Astrocyte of the hippocampus (primary cell): ENCODE results near the gene SORT1.

Source experiments
- DNase-seq: peaks from one replicate; pipeline ENCODE4 v3.0.0; 2011; ENCODE audit warnings: low read depth, low spot score

The SORT1 gene

DNA sequence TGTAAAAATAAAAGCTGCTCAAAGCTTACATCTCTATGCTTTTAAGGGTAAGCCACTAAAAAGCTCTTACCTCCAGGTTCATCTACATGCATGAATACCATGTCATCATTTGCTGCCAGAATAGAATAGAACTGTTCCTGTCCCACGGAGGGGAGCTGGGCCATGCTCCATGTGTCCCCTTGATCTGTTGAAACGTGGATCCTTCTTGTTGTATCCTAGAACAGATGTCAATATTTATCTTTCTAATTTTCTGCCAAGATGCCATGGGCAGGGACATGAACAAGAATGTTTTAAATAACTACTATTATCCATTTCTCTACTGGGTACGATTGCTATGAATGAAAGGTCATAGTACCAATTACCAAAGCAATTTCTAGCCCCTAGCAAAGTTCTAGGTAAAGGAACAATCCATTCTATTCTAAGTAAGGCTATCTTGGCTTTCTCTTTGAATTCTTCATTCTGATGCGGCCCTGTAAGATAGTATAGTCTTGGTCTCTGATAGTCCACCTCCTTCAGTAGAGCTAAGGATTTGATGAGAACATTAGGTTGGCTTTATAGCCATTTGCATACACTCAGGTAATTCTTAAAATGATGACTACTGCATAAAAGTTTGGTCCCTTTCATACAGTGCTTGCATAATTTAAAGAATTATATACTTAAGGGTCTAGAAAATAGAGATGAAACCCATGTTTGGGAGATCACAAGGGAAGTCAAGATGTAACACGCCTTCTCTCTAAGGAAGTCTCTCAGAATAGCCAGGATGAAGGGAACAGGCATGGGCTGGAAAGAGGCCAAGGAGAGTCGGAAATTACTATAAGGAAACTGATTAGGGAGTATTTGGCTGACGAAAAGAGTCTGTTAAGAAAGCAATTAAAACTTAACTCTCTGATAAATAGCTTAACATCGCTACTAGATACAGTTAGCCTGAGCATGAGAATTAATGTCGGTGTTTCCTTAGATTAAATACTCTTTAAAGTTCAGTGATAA is 55.5 kb downstream of the SORT1 start:
- DNase-seq, result no peak

DNA sequence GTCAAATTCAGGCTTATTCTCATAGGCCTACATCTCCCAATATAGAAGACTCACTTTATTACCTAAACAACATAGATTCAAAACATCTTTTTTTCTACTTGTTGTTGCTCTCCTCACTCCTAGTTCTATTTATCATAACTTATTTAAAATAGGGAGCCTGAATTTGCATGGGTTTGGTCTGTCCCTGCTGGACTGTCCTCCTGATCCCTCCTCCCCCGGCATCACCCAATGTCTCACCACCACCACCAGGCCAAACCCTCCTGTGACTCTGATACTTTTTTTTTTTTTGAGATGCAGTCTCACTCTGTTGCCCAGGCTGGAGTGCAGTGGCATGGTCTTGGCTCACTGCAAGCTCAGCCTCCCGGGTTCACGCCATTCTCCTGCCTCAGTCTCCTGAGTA is 59.1 kb downstream of the SORT1 start:
- no peak for DNase-seq

DNA sequence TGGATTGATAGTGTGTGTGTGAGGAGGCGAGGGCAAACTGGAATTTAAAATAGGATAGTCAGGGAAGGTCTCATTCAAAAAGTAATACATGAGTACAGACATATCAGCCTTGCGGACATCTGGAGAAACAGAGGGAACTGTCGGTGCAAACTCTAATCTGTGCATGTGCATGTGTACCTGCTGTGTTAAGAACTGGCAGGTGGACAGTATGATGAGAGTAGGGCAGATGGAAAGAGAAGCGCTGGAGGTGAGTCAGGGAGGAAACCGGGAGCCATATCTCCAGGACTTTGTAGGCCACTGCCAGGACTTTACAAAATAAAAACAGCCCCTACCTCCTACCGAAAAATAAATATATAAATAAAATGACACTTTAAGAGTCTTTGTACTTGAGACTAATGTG is 59.6 kb downstream of the SORT1 start:
- no peak for DNase-seq

DNA sequence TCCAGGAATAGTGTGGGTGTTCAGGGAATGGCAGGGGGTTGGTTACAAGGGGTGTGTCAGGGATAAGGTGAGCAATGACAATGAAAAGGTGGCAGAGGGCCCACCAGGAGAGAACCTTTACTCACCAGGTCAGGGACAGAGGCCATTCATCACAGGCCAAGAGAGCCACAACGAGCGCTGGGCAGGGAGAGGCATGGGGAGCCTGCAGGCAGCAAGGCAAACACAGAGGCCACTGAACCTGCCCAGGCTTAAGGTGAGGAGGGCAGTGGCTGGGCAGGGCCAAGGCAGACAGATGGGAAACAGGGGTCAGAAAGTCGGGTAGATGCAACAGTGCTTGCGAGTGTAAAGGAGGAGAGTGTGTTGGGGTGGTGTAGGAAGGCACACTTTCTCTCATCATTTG is 62.6 kb downstream of the SORT1 start:
- no peak for DNase-seq

DNA sequence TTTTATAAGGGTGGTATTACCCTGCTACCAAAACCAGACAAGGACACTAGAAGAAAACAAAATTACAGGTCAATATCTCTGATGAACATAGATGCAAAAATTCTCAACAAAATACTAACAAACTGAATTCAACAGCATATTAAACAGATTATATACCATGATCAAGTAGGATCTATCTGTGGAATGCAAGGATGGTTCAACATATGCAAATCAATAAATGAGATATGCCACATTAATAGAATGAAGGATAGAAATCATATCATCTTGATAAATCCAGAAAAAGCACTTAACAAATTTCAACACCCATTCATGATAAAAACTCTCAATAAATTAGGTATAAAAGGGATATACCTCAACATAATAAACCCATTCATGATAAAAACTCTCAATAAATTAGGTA is 66.6 kb downstream of the SORT1 start:
- DNase-seq, result no peak

DNA sequence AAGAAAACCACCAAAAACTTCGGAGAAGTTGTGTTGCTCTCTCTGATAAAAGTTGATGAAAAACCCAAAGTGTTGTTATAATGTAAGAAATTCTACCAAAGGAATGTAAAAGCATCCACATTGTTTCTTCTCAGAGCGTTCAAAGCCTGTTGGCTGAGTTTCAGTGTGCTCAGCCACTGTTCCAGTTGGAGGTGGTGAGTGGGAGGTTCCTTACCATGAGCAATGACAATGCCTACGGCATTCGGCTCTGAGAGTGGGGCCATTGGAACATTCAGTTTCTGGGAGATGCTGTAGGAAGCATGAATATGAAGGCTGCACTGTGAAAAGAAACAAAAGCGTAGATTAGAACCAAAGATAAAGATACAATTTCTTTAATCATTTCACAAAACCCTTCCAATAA is 70.4 kb downstream of the SORT1 start:
- peak; percentile 60 for DNase-seq

DNA sequence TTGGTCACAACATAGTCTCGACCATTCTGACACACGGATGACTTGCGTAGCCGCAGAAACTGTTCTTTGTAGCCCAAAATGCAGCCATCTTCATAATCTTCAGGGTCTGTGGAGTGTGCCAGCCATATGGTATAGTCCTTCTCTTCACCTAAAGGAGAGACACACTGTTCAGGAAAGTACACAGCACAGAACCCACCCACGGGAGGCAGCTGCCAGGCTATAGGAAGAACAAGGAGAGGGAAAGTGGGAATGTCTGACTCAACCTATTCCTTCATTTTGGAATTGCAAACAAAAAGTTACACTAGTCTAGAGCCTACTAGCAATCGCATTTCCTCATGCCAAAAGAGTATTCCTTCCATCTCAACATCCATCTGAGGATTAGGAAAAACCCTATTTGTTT is 74.7 kb downstream of the SORT1 start:
- no peak for DNase-seq

DNA sequence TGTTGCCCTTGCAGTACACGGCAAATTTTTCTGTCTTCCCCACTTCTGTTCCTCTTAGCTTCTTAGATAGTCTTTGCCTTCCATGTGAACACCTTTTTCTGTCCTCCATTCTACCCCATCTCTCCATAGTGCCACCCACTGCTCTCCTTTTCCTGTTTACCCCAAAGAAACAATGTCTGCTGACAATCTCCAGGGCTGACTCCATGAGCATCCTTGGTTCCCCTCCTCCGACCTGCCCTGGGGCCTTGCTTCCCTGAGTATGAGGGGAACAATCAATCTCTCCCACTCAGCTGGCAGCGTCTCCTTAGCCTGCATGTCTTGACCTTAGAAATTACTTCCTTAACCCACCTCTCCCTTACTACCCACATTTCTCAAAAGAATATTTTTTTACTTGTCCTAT is 78.6 kb downstream of the SORT1 start:
- no peak for DNase-seq

DNA sequence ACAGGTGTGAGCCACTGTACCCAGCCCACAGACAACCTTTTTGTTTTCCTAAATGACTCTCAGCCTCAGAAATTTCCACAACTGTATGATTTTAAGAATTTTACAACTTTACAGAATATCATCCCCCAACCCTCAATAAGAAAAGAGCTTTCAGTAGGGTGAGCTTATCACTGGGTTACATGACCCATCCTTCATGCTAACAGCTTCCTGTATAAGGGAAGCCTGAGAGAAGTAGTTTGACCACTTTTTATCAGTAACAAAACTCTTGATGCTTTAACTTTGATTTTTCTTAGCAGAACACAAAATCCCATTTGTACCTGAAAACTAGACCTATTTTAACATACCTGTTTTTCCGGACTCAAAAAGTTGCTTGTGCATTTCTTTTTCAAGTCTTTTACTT is 81.2 kb downstream of the SORT1 start:
- no peak for DNase-seq

DNA sequence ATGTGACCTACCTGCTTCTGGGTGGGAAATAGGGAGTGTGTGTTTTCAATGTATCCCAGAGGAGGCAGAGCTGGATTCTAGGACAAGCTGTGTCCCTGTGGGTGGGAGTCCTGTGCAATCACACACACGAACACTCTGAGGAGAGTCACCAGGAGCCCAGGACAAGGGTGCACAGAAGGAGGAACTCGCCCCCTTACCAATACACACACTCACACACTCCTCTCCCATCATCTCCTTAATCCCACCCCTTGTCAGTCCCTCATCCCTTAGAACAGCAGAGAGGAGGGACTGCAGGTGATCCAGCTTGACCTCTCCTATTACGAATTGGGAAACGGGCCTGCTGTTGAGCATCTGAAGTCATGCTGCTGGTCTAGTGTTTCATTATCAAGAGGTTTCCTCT is 82.4 kb downstream of the SORT1 start:
- no peak for DNase-seq

DNA sequence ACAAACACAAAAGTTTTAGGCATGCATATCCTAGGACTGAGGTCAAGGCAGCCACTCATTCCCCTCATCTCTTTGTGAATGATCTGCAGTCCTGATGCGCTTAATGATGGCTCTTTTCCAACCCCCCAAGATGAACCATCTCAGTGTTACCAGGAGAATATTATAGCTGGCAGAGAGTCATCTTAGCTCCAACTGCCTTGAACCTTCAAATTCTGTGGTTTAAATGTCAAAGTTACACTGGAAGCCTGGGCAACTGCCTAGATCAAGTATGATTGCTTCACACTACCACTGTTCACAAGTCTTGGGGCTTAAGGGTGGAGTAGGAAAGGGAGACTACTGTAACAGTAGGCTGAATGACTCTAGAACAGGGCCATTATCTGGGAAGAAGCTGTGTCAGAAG is 82.9 kb downstream of the SORT1 start:
- no peak for DNase-seq

DNA sequence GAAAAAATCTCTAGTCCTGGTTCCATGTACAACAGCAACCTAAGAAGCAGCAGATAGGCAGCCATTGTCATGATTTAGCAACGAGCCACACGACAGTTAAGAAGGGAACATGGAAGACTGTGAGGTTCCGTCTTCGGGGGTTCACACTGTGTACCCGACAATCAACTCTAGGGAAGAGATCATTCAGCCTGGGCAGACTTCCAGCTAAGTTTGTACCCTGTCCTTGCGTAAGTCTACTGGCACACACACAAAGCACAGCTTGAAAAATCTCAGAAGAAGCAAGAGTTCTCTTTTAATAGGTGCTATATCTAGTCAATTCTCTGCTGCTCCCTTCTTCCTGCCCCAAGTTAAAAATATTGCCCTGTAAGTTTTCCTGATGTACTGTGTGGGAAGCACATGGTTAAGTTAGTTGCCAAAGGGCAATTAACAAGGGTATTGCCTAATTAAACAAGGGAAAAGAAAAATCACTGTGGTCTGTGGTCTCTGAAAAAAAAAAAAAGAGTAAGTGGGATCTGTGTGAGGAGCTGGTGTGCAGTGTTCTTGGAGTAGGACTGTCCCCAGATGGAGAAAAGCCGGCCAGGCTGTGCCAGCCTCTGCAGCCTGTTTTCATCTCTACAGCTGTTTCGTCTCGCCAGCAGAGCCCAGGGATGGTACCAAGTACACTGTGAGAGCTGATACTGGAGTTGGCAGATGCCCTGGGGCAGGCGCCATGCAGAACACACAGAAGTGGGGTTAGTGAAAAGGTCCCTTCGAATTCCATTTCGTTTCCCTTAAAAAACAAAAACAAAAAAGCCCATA is 84.5 kb downstream of the SORT1 start:
- no peak for DNase-seq

DNA sequence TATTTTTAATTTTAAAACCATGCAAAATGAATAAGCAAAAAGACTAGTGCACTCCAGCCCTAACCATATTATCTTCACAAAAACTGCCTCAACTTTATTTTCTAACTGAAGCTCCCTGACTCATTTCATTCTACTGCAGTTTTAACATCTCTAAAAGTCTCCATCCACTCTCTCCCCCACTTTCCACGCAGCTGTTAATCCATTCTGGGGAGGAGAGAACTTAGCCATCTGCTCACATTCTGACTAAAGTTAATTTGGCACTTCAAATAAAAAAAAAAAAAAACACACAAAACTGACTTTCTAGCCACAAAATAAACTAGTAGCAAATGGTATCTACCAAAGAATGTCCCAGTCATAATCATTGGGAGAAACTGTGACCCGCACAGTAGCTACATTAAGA is 85.5 kb downstream of the SORT1 start:
- no peak for DNase-seq

DNA sequence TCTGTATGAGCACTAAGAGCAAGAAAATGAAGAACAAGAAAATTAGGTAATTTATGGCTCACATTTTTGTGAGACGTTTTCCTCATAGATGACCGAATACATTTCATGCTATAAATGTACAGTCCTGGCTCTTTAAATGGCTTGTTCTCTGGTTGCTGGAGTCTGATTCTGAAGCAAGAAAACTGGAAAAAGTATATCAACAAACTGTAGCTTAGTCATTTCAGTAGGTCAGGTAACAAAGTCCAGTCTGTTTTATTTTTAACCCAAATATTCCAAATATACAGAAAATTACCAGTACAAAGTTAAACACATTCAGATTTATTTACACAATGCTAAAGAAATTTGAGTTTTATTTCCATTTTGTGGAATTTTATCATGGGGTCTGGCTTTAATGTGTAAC is 88.4 kb downstream of the SORT1 start:
- DNase-seq, result no peak

DNA sequence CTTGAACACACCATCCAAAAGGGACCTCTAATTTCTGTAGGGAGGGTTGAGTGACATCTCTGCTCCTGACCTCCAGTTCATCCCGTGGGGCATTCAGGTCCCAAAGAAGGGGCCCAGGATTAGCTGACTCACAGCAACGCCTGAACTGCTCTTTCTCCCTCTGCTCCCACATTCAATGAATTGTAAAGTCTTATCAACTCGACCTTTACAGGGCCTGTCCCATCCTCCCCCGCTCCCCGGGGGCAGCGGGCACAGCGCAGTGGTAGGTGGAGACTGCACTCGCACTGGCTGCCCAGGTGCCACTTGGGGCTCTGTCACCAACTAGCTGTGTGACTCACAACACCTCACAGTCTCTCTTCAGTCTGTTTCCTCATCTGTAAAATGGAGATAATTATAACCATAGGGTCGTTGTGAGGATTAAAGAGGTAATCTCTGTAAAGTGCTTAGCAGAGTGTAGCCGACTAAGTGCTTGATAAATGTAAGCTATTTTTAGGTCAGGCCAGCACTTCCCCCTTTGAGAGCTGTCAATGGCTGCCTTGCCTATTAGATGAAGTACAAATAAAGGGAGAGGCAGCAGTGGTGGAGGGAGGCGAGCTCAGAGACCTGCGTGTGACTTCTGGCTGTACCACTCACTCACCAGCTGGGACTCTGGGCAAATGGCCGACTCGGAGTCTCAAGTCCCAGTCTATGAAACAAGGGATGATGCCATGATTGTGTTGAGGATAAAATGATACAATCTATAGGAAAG is 90.3 kb downstream of the SORT1 start:
- DNase-seq, result no peak

DNA sequence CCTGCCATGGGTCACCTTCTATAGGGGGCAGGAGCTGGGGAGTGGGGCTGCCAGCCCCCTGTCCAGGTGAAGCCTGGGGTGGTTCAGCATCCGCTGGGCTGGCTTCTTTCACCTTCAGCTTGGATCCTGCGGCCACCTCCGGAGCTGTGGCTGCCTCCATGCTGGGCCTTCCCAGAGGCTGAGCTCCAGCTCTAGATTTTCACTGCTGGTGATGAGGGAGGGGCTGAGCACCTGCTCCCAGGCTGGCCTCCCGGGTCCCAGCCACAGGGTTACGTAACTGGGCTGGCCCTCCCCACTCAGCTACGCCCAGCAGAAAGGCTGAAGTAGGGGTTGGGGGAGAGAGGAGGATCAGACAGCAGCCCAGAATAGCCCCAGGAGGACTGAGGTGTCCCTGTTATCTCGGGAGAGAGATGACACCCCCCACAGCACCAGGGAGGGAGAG is 90.9 kb downstream of the SORT1 start, which contains the start of gene MYBPHL:
Gene MYBPHL (minus strand): TSS at position 180 of the 442 bp plus-strand sequence. CDS start 20 bp downstream, at position 160.
- DNase-seq, result no peak

DNA sequence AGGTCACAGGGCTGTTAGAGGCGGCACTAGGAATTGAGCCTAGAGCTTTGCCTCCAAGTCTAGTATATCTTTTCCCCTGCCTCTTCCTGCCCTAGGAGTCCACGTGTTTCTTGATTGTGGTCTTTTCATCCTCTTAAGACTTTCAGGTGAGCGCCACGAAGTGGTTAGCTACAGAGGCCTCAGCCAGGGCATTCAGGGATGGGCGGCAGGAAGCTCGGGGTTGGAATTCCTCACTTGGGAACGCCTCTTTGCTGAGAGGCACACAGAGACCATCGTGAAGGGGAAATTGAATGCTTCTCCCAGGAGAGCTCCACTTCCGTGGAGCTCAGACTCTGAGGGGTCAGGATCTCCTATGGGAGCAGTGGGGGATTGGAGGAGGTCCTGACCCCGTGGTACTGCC is 91.7 kb downstream of the SORT1 start:
- peak; percentile 26 for DNase-seq

DNA sequence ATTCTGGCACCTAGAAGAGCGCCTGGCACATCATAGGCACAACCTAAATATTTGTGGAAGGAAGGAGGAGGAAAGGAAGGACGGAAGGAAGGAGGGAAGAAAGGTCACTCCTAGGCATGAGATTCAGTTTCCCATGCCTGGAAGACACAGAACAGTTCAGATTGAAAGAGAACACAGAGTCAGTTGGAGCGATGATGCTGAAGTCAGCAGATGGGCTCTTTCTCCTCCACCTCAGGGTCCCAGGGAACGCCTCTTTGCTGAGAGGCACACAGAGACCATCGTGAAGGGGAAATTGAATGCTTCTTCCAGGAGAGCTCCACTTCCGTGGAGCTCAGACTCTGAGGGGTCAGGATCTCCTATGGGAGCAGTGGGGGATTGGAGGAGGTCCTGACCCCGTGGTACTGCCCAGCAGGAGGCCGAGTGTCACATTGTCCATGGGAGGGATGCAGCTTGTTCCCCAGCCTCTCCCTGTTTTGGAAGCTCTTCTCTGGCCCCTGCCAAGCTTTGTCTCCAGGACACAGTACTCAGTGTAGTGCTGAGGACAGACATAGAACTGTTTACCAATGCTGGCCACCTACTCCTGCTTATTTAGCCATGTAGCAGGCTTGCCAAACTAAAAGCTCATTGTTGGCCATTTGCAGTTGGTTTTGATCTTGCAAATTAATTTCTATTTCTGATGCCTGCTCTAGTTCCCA is 93.3 kb downstream of the SORT1 start:
- no peak for DNase-seq

DNA sequence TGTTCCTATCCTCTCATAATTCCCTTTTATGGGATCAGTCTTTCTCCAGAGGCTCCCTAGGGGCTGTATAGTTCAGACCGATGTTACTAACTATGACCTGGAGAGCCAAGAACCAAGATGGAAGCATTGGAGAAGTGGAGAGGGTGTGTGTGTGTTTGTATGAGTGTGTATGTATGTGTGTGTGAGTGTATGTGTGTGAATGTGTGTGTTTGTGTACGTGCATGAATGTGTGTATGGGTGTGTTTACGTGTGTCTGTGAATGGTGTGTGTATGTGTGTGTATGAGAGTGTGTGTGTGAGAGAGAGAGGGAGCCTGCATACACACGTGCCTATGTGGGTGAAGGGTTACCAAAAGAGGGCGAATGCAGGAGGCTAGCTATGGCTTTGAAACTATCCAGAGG is 95.8 kb downstream of the SORT1 start:
- no peak for DNase-seq

DNA sequence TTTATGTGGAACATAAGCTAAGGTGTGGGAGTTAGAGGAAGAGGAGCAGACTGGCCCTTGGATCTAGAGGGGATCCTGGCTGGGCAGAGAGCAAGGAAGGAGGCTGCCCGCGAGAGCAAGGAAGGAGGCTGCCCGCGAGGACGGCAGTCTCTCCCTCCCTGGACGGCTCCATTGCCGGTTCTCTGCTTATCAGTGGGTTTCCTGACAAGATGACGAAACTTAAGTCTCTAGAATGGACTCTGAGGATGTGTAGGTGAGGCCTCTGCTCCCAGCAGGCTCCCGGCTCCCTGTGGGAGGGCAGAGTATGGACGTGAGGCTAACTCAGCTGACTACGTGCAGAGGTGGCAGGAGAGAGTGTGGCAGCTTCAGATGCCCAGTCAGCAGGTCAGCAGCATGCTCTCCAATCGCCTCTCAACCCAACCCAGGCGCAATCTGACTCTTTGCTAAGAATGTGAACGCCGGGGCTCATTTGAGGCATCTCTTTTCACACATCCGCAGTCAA is 97.0 kb downstream of the SORT1 start:
- no peak for DNase-seq
